Parathyroid adenoma (tissue), 2 donors: Measurements from ENCODE around the gene FARS2.

Source experiments
- H2AFZ ChIP-seq: fragments of 300-600 bp; sonication (generic); one replicate; pipeline ENCODE4 v1.7.0; 2017; ENCODE audit warnings: antibody characterized with exemption, mild to moderate bottlenecking
- H3K27ac ChIP-seq: fragments of 300-600 bp; sonication (generic); one replicate; pipeline ENCODE4 v1.7.0; 2017
- H3K27me3 ChIP-seq: fragments of 300-600 bp; sonication (generic); one replicate; pipeline ENCODE4 v1.7.0; 2017; ENCODE audit warnings: low read length; ENCODE audit not compliant: control insufficient read depth, insufficient read depth
- H3K36me3 ChIP-seq: fragments of 300-600 bp; sonication (generic); one replicate; pipeline ENCODE4 v1.7.0; 2017; ENCODE audit warnings: low read length; ENCODE audit not compliant: control insufficient read depth, insufficient read depth
- H3K4me1 ChIP-seq: fragments of 300-600 bp; sonication (generic); one replicate; pipeline ENCODE4 v1.7.0; 2017; ENCODE audit warnings: control low read depth
- H3K4me2 ChIP-seq: fragments of 300-600 bp; sonication (generic); one replicate; pipeline ENCODE4 v1.7.0; 2017; ENCODE audit warnings: low read length
- H3K4me3 ChIP-seq: fragments of 300-600 bp; sonication (generic); one replicate; pipeline ENCODE4 v1.7.0; 2017; ENCODE audit warnings: low read depth, low read length
- H3K79me2 ChIP-seq: fragments of 300-600 bp; sonication (generic); one replicate; pipeline ENCODE4 v1.7.0; 2017; ENCODE audit warnings: control low read depth
- H3K9ac ChIP-seq: fragments of 300-600 bp; sonication (generic); one replicate; pipeline ENCODE4 v1.7.0; 2017; ENCODE audit warnings: mild to moderate bottlenecking
- H3K9me3 ChIP-seq: fragments of 300-600 bp; sonication (generic); one replicate; pipeline ENCODE4 v1.7.0; 2017; ENCODE audit warnings: low read length; ENCODE audit not compliant: control insufficient read depth
- CTCF ChIP-seq: fragments of 300-600 bp; sonication (generic); IDR thresholded peaks from one replicate; pipeline ENCODE4 v1.7.0; 2017; ENCODE audit warnings: antibody characterized with exemption, mild to moderate bottlenecking
- donor health status: primary hyperparathyroidism.

Gene FARS2

GRCh38 chr6:5422321-5422915 is 161.1 kb downstream of the FARS2 start:
- H3K36me3 ChIP-seq, result no peaks in the 10 kb centered on the region
- H3K9me3 ChIP-seq, result no peaks in the 10 kb centered on the region
- H3K79me2 ChIP-seq, result no peaks in the 10 kb centered on the region
- no peak overlapping the region for H3K27ac ChIP-seq
- no peak overlapping the region for H2AFZ ChIP-seq
- no peak overlapping the region for H3K9ac ChIP-seq
- H3K4me2 ChIP-seq, result no peak overlapping the region
- TF ChIP-seq CTCF, result peak; percentile 29
- no peaks in the 10 kb centered on the region for H3K4me1 ChIP-seq
- H3K4me3 ChIP-seq, result no peak overlapping the region
- no peaks in the 10 kb centered on the region for H3K27me3 ChIP-seq

GRCh38 chr6:5423251-5423650 is 161.9 kb downstream of the FARS2 start:
- Histone ChIP-seq H2AFZ (no peak overlapping the region), H3K9ac (no peak overlapping the region), H3K4me2 (no peak overlapping the region), H3K9me3 (no peaks in the 10 kb centered on the region), H3K4me3 (no peak overlapping the region), H3K27me3 (no peaks in the 10 kb centered on the region), H3K27ac (no peak overlapping the region), H3K79me2 (no peaks in the 10 kb centered on the region), H3K4me1 (no peaks in the 10 kb centered on the region), H3K36me3 (no peaks in the 10 kb centered on the region)
- TF ChIP-seq CTCF, result no peak

- H3K79me2 ChIP-seq, result no peaks in the 10 kb centered on the region
- no peak overlapping the region for H3K4me3 ChIP-seq
- no peak overlapping the region for H3K27ac ChIP-seq
- no peak for TF ChIP-seq CTCF
- no peak overlapping the region for H3K4me2 ChIP-seq
- H3K4me1 ChIP-seq, result no peaks in the 10 kb centered on the region
- no peaks in the 10 kb centered on the region for H3K27me3 ChIP-seq
- H3K36me3 ChIP-seq, result no peaks in the 10 kb centered on the region
- H2AFZ ChIP-seq, result no peak overlapping the region
- H3K9me3 ChIP-seq, result no peaks in the 10 kb centered on the region
- H3K9ac ChIP-seq, result no peak overlapping the region
These were observed 163.4 kb downstream of the FARS2 start for GRCh38 chr6:5424726-5425125.

DNA sequence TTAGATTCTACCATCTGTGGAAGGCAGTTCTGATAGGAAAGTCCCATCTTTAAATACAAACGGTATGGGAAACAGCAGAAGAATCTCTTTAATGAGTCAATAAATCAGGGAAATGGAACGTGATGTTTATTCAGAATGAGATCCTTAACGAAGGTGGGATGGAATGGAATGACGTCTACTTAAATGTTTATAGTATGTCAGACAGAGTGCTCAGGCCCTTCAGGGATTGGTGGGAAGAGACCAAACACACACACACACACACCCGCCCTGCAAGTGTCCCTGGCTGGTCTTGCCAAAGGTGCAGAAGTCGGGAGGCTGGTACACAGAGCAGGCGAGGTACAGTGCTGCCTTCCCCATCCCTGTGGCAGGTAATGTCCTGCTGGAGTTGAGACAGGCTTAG is 164.0 kb downstream of the FARS2 start:
- no peak overlapping the region for H3K4me3 ChIP-seq
- no peaks in the 10 kb centered on the region for H3K27me3 ChIP-seq
- H2AFZ ChIP-seq, result no peak overlapping the region
- H3K79me2 ChIP-seq, result no peaks in the 10 kb centered on the region
- no peaks in the 10 kb centered on the region for H3K9me3 ChIP-seq
- H3K4me1 ChIP-seq, result no peaks in the 10 kb centered on the region
- no peaks in the 10 kb centered on the region for H3K36me3 ChIP-seq
- no peak overlapping the region for H3K27ac ChIP-seq
- H3K9ac ChIP-seq, result no peak overlapping the region
- no peak overlapping the region for H3K4me2 ChIP-seq
- no peak for TF ChIP-seq CTCF

GRCh38 chr6:5425797-5426196 is 164.5 kb downstream of the FARS2 start:
- Histone ChIP-seq H3K4me3 (no peak overlapping the region), H3K9me3 (no peaks in the 10 kb centered on the region), H3K79me2 (no peaks in the 10 kb centered on the region), H3K27ac (no peak overlapping the region), H3K4me2 (no peak overlapping the region), H3K36me3 (no peaks in the 10 kb centered on the region), H3K4me1 (no peaks in the 10 kb centered on the region), H3K9ac (no peak overlapping the region), H2AFZ (no peak overlapping the region), H3K27me3 (no peaks in the 10 kb centered on the region)
- TF ChIP-seq CTCF, result no peak
